K562 (cell line): ENCODE results near the gene SLC12A3. TPM values are rescaled to one million over a fixed set of nuclear protein-coding genes. Genes with fewer than 3 reads are reported as not detected.

Experiments used
- DPF2 ChIP-seq: fragments of 450-650 bp; IDR thresholded peaks from 2 replicates; pipeline ENCODE4 v1.6.1; 2016
- ELF4 ChIP-seq: fragments of 450-650 bp; formaldehyde crosslinking; IDR thresholded peaks from 2 replicates; pipeline ENCODE4 v1.4.0; 2022; ENCODE audit warnings: missing genetic modification characterization
- EP400 ChIP-seq: fragments of 450-650 bp; IDR thresholded peaks from 2 replicates; pipeline ENCODE4 v1.6.1; 2017; ENCODE audit warnings: antibody characterized with exemption, mild to moderate bottlenecking, moderate library complexity
- FOXO4 ChIP-seq: fragments of 450-650 bp; formaldehyde crosslinking; IDR thresholded peaks from 2 replicates; pipeline ENCODE4 v1.4.0; 2020; ENCODE audit warnings: mild to moderate bottlenecking, moderate library complexity
- GABPB1 ChIP-seq: sonication (generic); formaldehyde crosslinking; IDR thresholded peaks from 2 replicates; pipeline ENCODE4 v1.8.0; 2022; ENCODE audit warnings: mild to moderate bottlenecking, missing genetic modification reagents
- HBP1 ChIP-seq: fragments of 450-650 bp; formaldehyde crosslinking; IDR thresholded peaks from 2 replicates; pipeline ENCODE4 v1.4.0; 2022; ENCODE audit warnings: missing genetic modification characterization
- HDAC2 ChIP-seq: fragments of 450-650 bp; IDR thresholded peaks from 2 replicates; pipeline ENCODE4 v1.6.1; 2016; ENCODE audit warnings: mild to moderate bottlenecking
- HES1 ChIP-seq: fragments of 450-650 bp; IDR thresholded peaks from 2 replicates; pipeline ENCODE4 v1.6.1; 2016; ENCODE audit warnings: low read depth, mild to moderate bottlenecking, moderate library complexity
- MEIS2 ChIP-seq: fragments of 450-650 bp; IDR thresholded peaks from 2 replicates; pipeline ENCODE4 v1.6.1; 2014; ENCODE audit warnings: mild to moderate bottlenecking; ENCODE audit not compliant: partially characterized antibody
- NFIX ChIP-seq: fragments of 250-450 bp; sonication (Bioruptor Pico); IDR thresholded peaks from 2 replicates; pipeline ENCODE4 v1.4.0; 2020; ENCODE audit warnings: low read depth, mild to moderate bottlenecking, moderate library complexity
- POLR2G ChIP-seq: fragments of 200-400 bp; formaldehyde crosslinking; IDR thresholded peaks from 2 replicates; pipeline ENCODE4 v1.6.1; 2017; ENCODE audit warnings: low read depth, mild to moderate bottlenecking, antibody characterized with exemption, low read length, moderate library complexity
- POLR2H ChIP-seq: IDR thresholded peaks from 2 replicates; pipeline ENCODE4 v1.6.1; 2016; ENCODE audit warnings: missing genetic modification characterization, low read depth, mild to moderate bottlenecking, control low read depth, missing compliant biosample characterization, moderate library complexity
- SAFB ChIP-seq: fragments of 200-400 bp; formaldehyde crosslinking; IDR thresholded peaks from 2 replicates; pipeline ENCODE4 v1.6.1; 2017; ENCODE audit warnings: low read depth, low read length, borderline replicate concordance
- SUPT5H ChIP-seq: fragments of 450-650 bp; IDR thresholded peaks from 2 replicates; pipeline ENCODE4 v1.6.1; 2016
- ZNF274 ChIP-seq: IDR thresholded peaks from 2 replicates; pipeline ENCODE4 v1.6.1; 2011; ENCODE audit warnings: low read depth, mild to moderate bottlenecking, low read length, moderate library complexity, borderline replicate concordance
- ZNF592 ChIP-seq: fragments of 450-650 bp; IDR thresholded peaks from 2 replicates; pipeline ENCODE4 v1.6.1; 2017; ENCODE audit warnings: antibody characterized with exemption, mild to moderate bottlenecking
- ZNF766 ChIP-seq: fragments of 200-800 bp; sonication (Bioruptor generic); conservative IDR thresholded peaks from 2 replicates; pipeline ENCODE4 v1.6.1; 2016; ENCODE audit warnings: missing genetic modification characterization, missing compliant biosample characterization
- polyA plus RNA-seq, 8 experiments: library from polyadenylated mRNA; depleted of rRNA in 4 of 8; stranded (reverse) in 5 of 8; unstranded in 3 of 8; fragments of >200 nt; fragmentation: Nextera tagmentation in 2 of 8; fragmentation: Illumina TruSeq in 1 of 8; extraction: Ambion mirVana in 2 of 8; extraction: Trizol in 1 of 8; gene quantifications; 2 replicates each; pipeline versions ENCODE4 v1.2.1 to v1.2.3, GENCODE V29; 2011 to 2014; ENCODE audit warnings: inconsistent platforms in 1 of 8, missing spikeins in 1 of 8
- total RNA-seq, 7 experiments: library from RNA; depleted of rRNA in 6 of 7; stranded (reverse); fragments of >200 nt in 6 of 7; fragmentation: Illumina TruSeq in 2 of 7; extraction: Trizol in 2 of 7; gene quantifications; 2 replicates each; pipeline versions ENCODE4 v1.2.1 to v1.2.3, GENCODE V29; 2011 to 2021; ENCODE audit warnings: low replicate concordance in 1 of 7

SLC12A3 gene
- total and polyA plus RNA-seq, 9 of the 15 experiments (the other 6 are each of a cell fraction or from before 2014, with no cell fraction given): not detected

- no peak for TF ChIP-seq ZNF592
- TF ChIP-seq SAFB: no peak
- no peak for TF ChIP-seq ZNF274
- TF ChIP-seq ZNF766 (CRISPR knock-in tag): no peak
- no peak for TF ChIP-seq HDAC2
- TF ChIP-seq SUPT5H: peak; percentile 45
- no peak for TF ChIP-seq EP400
- TF ChIP-seq GABPB1 (CRISPR knock-in tag): no peak
- TF ChIP-seq ELF4 (CRISPR knock-in tag): no peak
- no peak for TF ChIP-seq POLR2G
- 0 out of 2 replicates have a peak, but pooled peaks have one; percentile 22 for TF ChIP-seq HBP1 (CRISPR knock-in tag)
- 0 out of 2 replicates have a peak, but pooled peaks have one; percentile 17 for TF ChIP-seq POLR2H (tag)
- TF ChIP-seq FOXO4 (CRISPR knock-in tag): 0 out of 2 replicates have a peak, but pooled peaks have one; percentile 38
- no peak for TF ChIP-seq NFIX (CRISPR knock-in tag)
- TF ChIP-seq DPF2: no peak
- TF ChIP-seq MEIS2: no peak
- no peak for TF ChIP-seq HES1
- TF ChIP-seq, all 486 proteins: peak for 16
Measured at GRCh38 chr16:56941856-56942331, 76.9 kb downstream of the SLC12A3 start (continued).
